Prostate gland (tissue), 2 donors: Measurements from ENCODE around the gene ADAM10. TPM values are rescaled to one million over a fixed set of nuclear protein-coding genes. Genes with fewer than 3 reads are reported as not detected.

Experiments
- DNase-seq: peaks from one replicate; pipeline ENCODE4 v3.0.0-alpha.2; 2019; ENCODE audit warnings: low spot score
- H3K27ac ChIP-seq, 2 donors: fragments of 200-600 bp; sonication (generic); 2 replicates each; pipeline ENCODE4 v1.5.1; 2017 to 2019
- H3K27me3 ChIP-seq: fragments of 200-600 bp; sonication (generic); replicated peaks from 2 replicates; pipeline ENCODE4 v1.5.1; 2019; ENCODE audit not compliant: insufficient read depth
- H3K36me3 ChIP-seq, 2 donors: fragments of 200-600 bp; sonication (generic); 1 replicate in 1 of 2; 2 replicates in 1 of 2; pipeline versions ENCODE4 v1.5.1 to v1.8.1; 2017 to 2019
- H3K4me1 ChIP-seq: fragments of 200-600 bp; sonication (generic); replicated peaks from 2 replicates; pipeline ENCODE4 v1.5.1; 2019
- H3K4me3 ChIP-seq, 2 donors: fragments of 200-600 bp; sonication (generic); 2 replicates each; pipeline ENCODE4 v1.5.1; 2017 to 2019
- H3K9me3 ChIP-seq: fragments of 200-600 bp; sonication (generic); 2 replicates; pipeline ENCODE4 v1.5.1; 2017
- CTCF ChIP-seq, 4 experiments: fragments of 200-600 bp in 2 of 4; fragments of 450-650 bp in 2 of 4; sonication (generic) in 2 of 4; IDR thresholded peaks; 1 replicate in 3 of 4; 2 replicates in 1 of 4; pipeline ENCODE4 v1.5.1; 2016 to 2019; ENCODE audit warnings: antibody characterized with exemption in 4 of 4, mild to moderate bottlenecking in 2 of 4, moderate library complexity in 2 of 4
- POLR2A ChIP-seq: fragments of 450-650 bp; IDR thresholded peaks from one replicate; pipeline ENCODE4 v1.6.1; 2016; ENCODE audit warnings: antibody characterized with exemption, mild to moderate bottlenecking
- POLR2AphosphoS5 ChIP-seq: sonication (generic); formaldehyde crosslinking; IDR thresholded peaks from one replicate; pipeline ENCODE4 v1.6.1; 2017; ENCODE audit warnings: antibody characterized with exemption
- WGBS: methylation state at CpG from one replicate; pipeline ENCODE4 v1.1.5; 2018; 5-methylcytosine and 5-hydroxymethylcytosine counted together
- intact Hi-C: fragments of 100-400 bp; cut with DNase I; formaldehyde crosslinking; loops from one replicate; pipeline ENCODE4 v1.14.2; 2022
- total RNA-seq, 2 donors: library from RNA; depleted of rRNA; stranded (reverse); fragments of >200 nt; gene quantifications; one replicate each; pipeline ENCODE4 v1.1.0, GENCODE V29; 2016

ADAM10 gene
- total RNA-seq, 2 donors from 2014 or later: 74.4 to 95.0 TPM

DNA sequence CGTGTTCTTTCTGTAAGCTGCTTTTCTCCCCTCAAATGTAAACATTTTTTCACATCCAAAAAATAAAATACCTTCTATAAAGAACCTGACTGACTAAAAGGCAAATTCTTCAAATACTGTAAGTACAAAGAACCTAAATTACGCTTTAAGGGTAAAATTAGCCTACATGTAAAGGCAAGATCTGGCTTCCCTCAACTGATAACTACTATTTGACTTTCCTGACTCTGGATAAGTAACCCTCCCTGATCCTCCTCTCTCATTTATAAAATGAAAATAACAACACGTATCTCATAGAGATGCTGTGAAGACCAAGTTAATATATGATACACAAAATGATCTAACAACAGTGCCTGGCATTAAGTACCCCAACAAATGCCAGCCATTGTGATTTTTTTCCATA is 12.2 kb downstream of the ADAM10 start:
- no peaks in the 10 kb centered on the region for H3K36me3 ChIP-seq
- intact Hi-C loops: no loop called here
- H3K4me3 ChIP-seq: no peak overlapping the region
- H3K27me3 ChIP-seq: no peaks in the 10 kb centered on the region
- TF ChIP-seq POLR2AphosphoS5: no peak
- no peak for TF ChIP-seq POLR2A
- no peak for TF ChIP-seq CTCF (IDR thresholded peaks at IDR 0.05)
- peaks cover 3% of the 10 kb centered on the region for H3K4me1 ChIP-seq
- H3K27ac ChIP-seq: no peak overlapping the region
- H3K9me3 ChIP-seq: no peaks in the 10 kb centered on the region
- no peak for DNase-seq
- WGBS: 87% methylated on average over 3 of the region's 3 CpGs

GRCh38 chr15:58736018-58736643 is 13.4 kb downstream of the ADAM10 start:
- Histone ChIP-seq H3K27ac (no peak overlapping the region), H3K27me3 (no peaks in the 10 kb centered on the region), H3K9me3 (no peaks in the 10 kb centered on the region), H3K36me3 (no peaks in the 10 kb centered on the region), H3K4me3 (no peak overlapping the region), H3K4me1 (peaks cover 3% of the 10 kb centered on the region)
- no peak for DNase-seq
- intact Hi-C loops: no loop called here
- WGBS: 73% methylated on average over 2 of the region's 2 CpGs
- no peak for TF ChIP-seq CTCF (IDR thresholded peaks at IDR 0.05)
- TF ChIP-seq POLR2AphosphoS5: no peak
- TF ChIP-seq POLR2A: no peak

- no peaks in the 10 kb centered on the region for H3K9me3 ChIP-seq
- 53% methylated on average over 2 of the region's 2 CpGs for WGBS
- no peaks in the 10 kb centered on the region for H3K4me1 ChIP-seq
- TF ChIP-seq POLR2A: no peak
- no peak for TF ChIP-seq POLR2AphosphoS5
- no peak for TF ChIP-seq CTCF (IDR thresholded peaks at IDR 0.05)
- no peak overlapping the region for H3K27ac ChIP-seq
- no peak overlapping the region for H3K4me3 ChIP-seq
- no peak for DNase-seq
- no peaks in the 10 kb centered on the region for H3K27me3 ChIP-seq
- intact Hi-C loops: no loop called here
- H3K36me3 ChIP-seq: no peaks in the 10 kb centered on the region
These were observed 14.6 kb downstream of the ADAM10 start for GRCh38 chr15:58734859-58735258.

- WGBS: 98% methylated on average over 4 of the region's 4 CpGs
- Histone ChIP-seq H3K4me3 (no peak overlapping the region), H3K9me3 (no peaks in the 10 kb centered on the region), H3K27me3 (no peaks in the 10 kb centered on the region), H3K4me1 (no peaks in the 10 kb centered on the region), H3K27ac (no peak overlapping the region), H3K36me3 (no peaks in the 10 kb centered on the region)
- TF ChIP-seq CTCF (IDR thresholded peaks at IDR 0.05): no peak
- TF ChIP-seq POLR2A: no peak
- no peak for TF ChIP-seq POLR2AphosphoS5
- intact Hi-C loops: no loop called here
- DNase-seq: no peak
These were observed 16.7 kb downstream of the ADAM10 start for GRCh38 chr15:58732625-58733363.
